ENCODE data around the gene RRP1.

The RRP1 gene

GRCh38 chr21:43806017-43806710 is 16.8 kb downstream of the RRP1 start:
- no peak for DNase-seq (ENCODE audit: low read depth)
- H3K4me3 ChIP-seq (ENCODE audit: control insufficient read depth, low read depth, low read length) = no peak overlapping the region
- TF ChIP-seq CTCF (conservative IDR thresholded peaks at IDR 0.05; ENCODE audit: control insufficient read depth, insufficient read depth, low read depth, low read length) = no peak

- no peak overlapping the region for H3K4me3 ChIP-seq (ENCODE audit: control insufficient read depth, low read depth, low read length)
- no peak for TF ChIP-seq CTCF (conservative IDR thresholded peaks at IDR 0.05; ENCODE audit: control insufficient read depth, insufficient read depth, low read depth, low read length)
These were observed 19.0 kb downstream of the RRP1 start for GRCh38 chr21:43808367-43808766.

GRCh38 chr21:43808832-43809251 is 19.5 kb downstream of the RRP1 start:
- no peak for TF ChIP-seq CTCF (conservative IDR thresholded peaks at IDR 0.05; ENCODE audit: control insufficient read depth, insufficient read depth, low read depth, low read length)
- no peak for DNase-seq (ENCODE audit: low read depth)
- H3K4me3 ChIP-seq (ENCODE audit: control insufficient read depth, low read depth, low read length) = no peak overlapping the region

More at GRCh38 chr21:43808367-43808766, 19.0 kb downstream of the RRP1 start:
- no peak for DNase-seq (ENCODE audit: low read depth)

GRCh38 chr21:43809346-43809799 is 20.0 kb downstream of the RRP1 start:
- no peak for TF ChIP-seq CTCF (conservative IDR thresholded peaks at IDR 0.05; ENCODE audit: control insufficient read depth, insufficient read depth, low read depth, low read length)
- H3K4me3 ChIP-seq (ENCODE audit: control insufficient read depth, low read depth, low read length) = no peak overlapping the region
- DNase-seq (ENCODE audit: low read depth) = no peak

GRCh38 chr21:43809853-43810504 is 20.6 kb downstream of the RRP1 start:
- DNase-seq (ENCODE audit: low read depth) = no peak
- no peak overlapping the region for H3K4me3 ChIP-seq (ENCODE audit: control insufficient read depth, low read depth, low read length)

More at GRCh38 chr21:43809853-43810504, 20.6 kb downstream of the RRP1 start:
- TF ChIP-seq CTCF (conservative IDR thresholded peaks at IDR 0.05; ENCODE audit: control insufficient read depth, insufficient read depth, low read depth, low read length) = no peak

Data from fibroblast of mammary gland (primary cell).